GM21447 (cell line): Measurements from ENCODE around the gene RNF152.
"Not testable (repeated sequence)": the region's sequence is repeated elsewhere in the genome, so short reads cannot be mapped to it uniquely, and the experiment has no call there.

Source experiments
- ATAC-seq: cut with Tn5 transposase; IDR thresholded peaks from one replicate; pipeline ENCODE4 v1.9.1; 2021; ENCODE audit not compliant: unreplicated experiment

RNF152 gene

GRCh38 chr18:61822879-61823278 lies 69.9 kb downstream of the RNF152 start:
- ATAC-seq = no peak

- ATAC-seq = no peak
Observed at GRCh38 chr18:61821748-61822147, 71.1 kb downstream of the RNF152 start.

- ATAC-seq = no peak
Observed at GRCh38 chr18:61820882-61821281, 71.9 kb downstream of the RNF152 start.

GRCh38 chr18:61817086-61817485 lies 75.7 kb downstream of the RNF152 start:
- ATAC-seq = no peak

GRCh38 chr18:61815885-61816470 lies 76.8 kb downstream of the RNF152 start:
- no peak for ATAC-seq

GRCh38 chr18:61808286-61808685 lies 84.5 kb downstream of the RNF152 start:
- no peak for ATAC-seq

GRCh38 chr18:61803393-61803792 lies 89.4 kb downstream of the RNF152 start:
- no peak for ATAC-seq

- no peak for ATAC-seq
Observed at GRCh38 chr18:61797696-61798590, 94.9 kb downstream of the RNF152 start.

GRCh38 chr18:61791031-61791430 lies 101.8 kb downstream of the RNF152 start:
- ATAC-seq = no peak

GRCh38 chr18:61787011-61787670 lies 105.7 kb downstream of the RNF152 start:
- ATAC-seq = not testable (repeated sequence)

GRCh38 chr18:61785588-61785987 lies 107.2 kb downstream of the RNF152 start:
- no peak for ATAC-seq

- ATAC-seq = no peak
Observed at GRCh38 chr18:61784834-61785233, 108.0 kb downstream of the RNF152 start.

GRCh38 chr18:61782545-61782944 lies 110.3 kb downstream of the RNF152 start:
- no peak for ATAC-seq

- ATAC-seq = not testable (repeated sequence)
Observed at GRCh38 chr18:61776201-61776600, 116.6 kb downstream of the RNF152 start.

GRCh38 chr18:61774846-61775245 lies 118.0 kb downstream of the RNF152 start:
- no peak for ATAC-seq

GRCh38 chr18:61772293-61772848 lies 120.4 kb downstream of the RNF152 start:
- ATAC-seq = no peak

- no peak for ATAC-seq
Observed at GRCh38 chr18:61771861-61772260, 120.9 kb downstream of the RNF152 start.

- no peak for ATAC-seq
Observed at GRCh38 chr18:61770279-61770678, 122.5 kb downstream of the RNF152 start.

- ATAC-seq = no peak
Observed at GRCh38 chr18:61766266-61766884, 126.4 kb downstream of the RNF152 start.

- no peak for ATAC-seq
Observed at GRCh38 chr18:61765097-61765496, 127.7 kb downstream of the RNF152 start.

- ATAC-seq = no peak
Observed at GRCh38 chr18:61764381-61764780, 128.4 kb downstream of the RNF152 start.
